Kidney (tissue), 14 donors: ENCODE data around the gene DDX55. TPM values are rescaled to one million over a fixed set of nuclear protein-coding genes. Genes with fewer than 3 reads are reported as not detected.

Experiments used
- DNase-seq, 5 donors: peaks; one replicate each; pipeline ENCODE4 v3.0.0-alpha.2; 2013 to 2020
- FAIRE-seq: peaks from 2 replicates; lab custom pipeline; 2012; peaks lifted over from hg19 to GRCh38; lab: Jason Lieb, UNC
- H3K27ac ChIP-seq, 2 donors: one replicate each; pipeline ENCODE4 v1.7.0; 2013; ENCODE audit warnings: low read depth in 2 of 2, low read length in 2 of 2, inconsistent platforms in 1 of 2
- H3K27me3 ChIP-seq: one replicate; pipeline ENCODE4 v1.7.1; 2013; ENCODE audit warnings: low read length, inconsistent platforms; ENCODE audit not compliant: control insufficient read depth, insufficient read depth
- H3K36me3 ChIP-seq, 3 donors: one replicate each; pipeline versions ENCODE4 v1.7.0 to v1.7.1; 2013; ENCODE audit warnings: low read length in 3 of 3, control low read depth in 1 of 3, inconsistent platforms in 1 of 3; ENCODE audit not compliant: insufficient read depth in 3 of 3, control insufficient read depth in 2 of 3
- H3K4me1 ChIP-seq, 3 donors: one replicate each; pipeline versions ENCODE4 v1.7.0 to v1.7.1; 2013; ENCODE audit warnings: low read length in 3 of 3, inconsistent platforms in 1 of 3, low read depth in 1 of 3; ENCODE audit not compliant: control insufficient read depth in 2 of 3, insufficient read depth in 2 of 3
- H3K4me3 ChIP-seq, 3 donors: one replicate each; pipeline versions ENCODE4 v1.7.0 to v1.8.1; 2013; ENCODE audit warnings: low read length in 3 of 3, control low read depth in 1 of 3, inconsistent platforms in 1 of 3
- H3K9ac ChIP-seq, 3 donors: one replicate each; pipeline versions ENCODE4 v1.7.0 to v1.7.1; 2013; ENCODE audit warnings: low read length in 3 of 3, control low read depth in 1 of 3, inconsistent platforms in 1 of 3
- H3K9me3 ChIP-seq, 3 donors: one replicate each; pipeline versions ENCODE4 v1.7.0 to v1.7.1; 2013; ENCODE audit warnings: low read length in 3 of 3, control low read depth in 1 of 3, inconsistent platforms in 1 of 3; ENCODE audit not compliant: control insufficient read depth in 2 of 3, insufficient read depth in 1 of 3
- intact Hi-C: fragments of 100-400 bp; cut with DNase I; formaldehyde crosslinking; loops from one replicate; pipeline ENCODE4 v1.11.1; 2022
- polyA plus RNA-seq: library from polyadenylated mRNA; stranded (reverse); fragments of 350-450 nt; fragmentation: Illumina TruSeq; extraction: RNeasy Lipid Tissue Mini Kit (QIAGEN cat#74804); gene quantifications from one replicate; pipeline ENCODE4 v1.2.3, GENCODE V29; 2014; ENCODE audit warnings: low read depth, low replicate concordance; ENCODE audit not compliant: insufficient read depth
- total RNA-seq: library from RNA; stranded (reverse); fragmentation: NEBNext Ultra II Directional; extraction: Animal tissue kit (Norgen Biotek cat#: 25700); gene quantifications from one replicate; pipeline ENCODE4 v1.2.1, GENCODE V29; 2021
- TF ChIP-seq, protein P1 (sequence below): IDR thresholded peaks from 3 replicates; pipeline ENCODE4 v1.5.1; 2012; ENCODE audit warnings: mild to moderate bottlenecking, moderate library complexity, borderline replicate concordance; ENCODE audit not compliant: insufficient read depth; ENCODE audit errors: extremely low read depth
- donor health status: control.
- donor health status: control.
- donor health status: control.
- donor health status: control.
- donor health status: control.
- donor health status: DM: yes; HTN: yes; CAD: no.
- donor health status: Normal renal cell carcinoma (clear cell type).

DDX55 gene
- total and polyA plus RNA-seq, 2 donors from 2014 or later, result 9.2 to 20.3 TPM

GRCh38 chr12:123659996-123660727 is 58.3 kb downstream of the DDX55 start:
- no peak overlapping the region for H3K27ac ChIP-seq
- TF ChIP-seq, protein P1, sequence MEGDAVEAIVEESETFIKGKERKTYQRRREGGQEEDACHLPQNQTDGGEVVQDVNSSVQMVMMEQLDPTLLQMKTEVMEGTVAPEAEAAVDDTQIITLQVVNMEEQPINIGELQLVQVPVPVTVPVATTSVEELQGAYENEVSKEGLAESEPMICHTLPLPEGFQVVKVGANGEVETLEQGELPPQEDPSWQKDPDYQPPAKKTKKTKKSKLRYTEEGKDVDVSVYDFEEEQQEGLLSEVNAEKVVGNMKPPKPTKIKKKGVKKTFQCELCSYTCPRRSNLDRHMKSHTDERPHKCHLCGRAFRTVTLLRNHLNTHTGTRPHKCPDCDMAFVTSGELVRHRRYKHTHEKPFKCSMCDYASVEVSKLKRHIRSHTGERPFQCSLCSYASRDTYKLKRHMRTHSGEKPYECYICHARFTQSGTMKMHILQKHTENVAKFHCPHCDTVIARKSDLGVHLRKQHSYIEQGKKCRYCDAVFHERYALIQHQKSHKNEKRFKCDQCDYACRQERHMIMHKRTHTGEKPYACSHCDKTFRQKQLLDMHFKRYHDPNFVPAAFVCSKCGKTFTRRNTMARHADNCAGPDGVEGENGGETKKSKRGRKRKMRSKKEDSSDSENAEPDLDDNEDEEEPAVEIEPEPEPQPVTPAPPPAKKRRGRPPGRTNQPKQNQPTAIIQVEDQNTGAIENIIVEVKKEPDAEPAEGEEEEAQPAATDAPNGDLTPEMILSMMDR, result no peak

GRCh38 chr12:123667771-123668170 is 65.9 kb downstream of the DDX55 start:
- FAIRE-seq, result no peak

More at GRCh38 chr12:123659996-123660727, 58.3 kb downstream of the DDX55 start:
- Histone ChIP-seq H3K27me3 (no peaks in the 10 kb centered on the region), H3K9me3 (no peaks in the 10 kb centered on the region), H3K4me3 (no peak overlapping the region), H3K9ac (no peak overlapping the region), H3K4me1 (no peaks in the 10 kb centered on the region), H3K36me3 (peaks cover 0 to 8% (median 7%) of the 10 kb centered on the region in 3 donors)
- intact Hi-C loops, result no loop called here
- FAIRE-seq, result no peak
- DNase-seq, result no peak

More at GRCh38 chr12:123667771-123668170, 65.9 kb downstream of the DDX55 start:
- H3K36me3 ChIP-seq, result no peaks in the 10 kb centered on the region
- no peak overlapping the region for H3K4me3 ChIP-seq
- intact Hi-C loops, result no loop called here
- H3K4me1 ChIP-seq, result peaks cover 0 to 11% (median 0%) of the 10 kb centered on the region in 3 donors
- H3K27me3 ChIP-seq, result no peaks in the 10 kb centered on the region
- TF ChIP-seq, protein P1, result no peak
- no peak overlapping the region for H3K9ac ChIP-seq
- no peaks in the 10 kb centered on the region for H3K9me3 ChIP-seq
- no peak overlapping the region for H3K27ac ChIP-seq
- DNase-seq, result no peak

Other genes with a start within 250 kb of the DDX55 start
- 32.0 TPM for gene SBNO1, start 237.3 kb upstream of the DDX55 start, total RNA-seq
- gene SBNO1, start 237.3 kb upstream of the DDX55 start, polyA plus RNA-seq, result 4.3 TPM
- 26.7 TPM for gene KMT5A, start 218.0 kb upstream of the DDX55 start, total RNA-seq
- 13.1 TPM for gene KMT5A, start 218.0 kb upstream of the DDX55 start, polyA plus RNA-seq
- 8.0 TPM for gene RILPL2, start 165.4 kb upstream of the DDX55 start, total RNA-seq
- gene RILPL2, start 165.4 kb upstream of the DDX55 start, polyA plus RNA-seq, result 11.1 TPM
- gene SNRNP35, start 144.0 kb upstream of the DDX55 start, total RNA-seq, result 23.6 TPM
- 51.2 TPM for gene SNRNP35, start 144.0 kb upstream of the DDX55 start, polyA plus RNA-seq
- 14.1 TPM for gene RILPL1, start 68.4 kb upstream of the DDX55 start, total RNA-seq
- 19.0 TPM for gene RILPL1, start 68.4 kb upstream of the DDX55 start, polyA plus RNA-seq
- 229 TPM for gene TMED2, start 17.5 kb upstream of the DDX55 start, total RNA-seq
- 89.1 TPM for gene TMED2, start 17.5 kb upstream of the DDX55 start, polyA plus RNA-seq
- 48.0 TPM for gene EIF2B1, start 31.6 kb downstream of the DDX55 start, total RNA-seq
- gene EIF2B1, start 31.6 kb downstream of the DDX55 start, polyA plus RNA-seq, result 25.0 TPM
- 21.1 TPM for gene GTF2H3, start 31.7 kb downstream of the DDX55 start, total RNA-seq
- 7.7 TPM for gene GTF2H3, start 31.7 kb downstream of the DDX55 start, polyA plus RNA-seq
- 31.6 TPM for gene TCTN2, start 69.0 kb downstream of the DDX55 start, total RNA-seq
- gene TCTN2, start 69.0 kb downstream of the DDX55 start, polyA plus RNA-seq, result 12.5 TPM
- gene ATP6V0A2, start 110.3 kb downstream of the DDX55 start, total RNA-seq, result 26.8 TPM
- gene ATP6V0A2, start 110.3 kb downstream of the DDX55 start, polyA plus RNA-seq, result 4.0 TPM
- gene DNAH10, start 160.2 kb downstream of the DDX55 start, total RNA-seq, result 0.28 TPM
- 0.24 TPM for gene DNAH10, start 160.2 kb downstream of the DDX55 start, polyA plus RNA-seq